Right lobe of liver (tissue), 6 donors: ENCODE data around the gene PEMT. TPM values are rescaled to one million over a fixed set of nuclear protein-coding genes. Genes with fewer than 3 reads are reported as not detected.

ENCODE experiments used
- ATAC-seq, 4 donors: fragments of 200-7000 bp; cut with Tn5 transposase; one replicate each; pipeline ENCODE4 v1.9.1; 2020; ENCODE audit warnings: mild to moderate bottlenecking in 4 of 4, moderate library complexity in 4 of 4
- DNase-seq, 3 donors: peaks; one replicate each; pipeline ENCODE4 v3.0.0-alpha.2; 2020
- H3K27ac ChIP-seq, 3 donors: fragments of 200-600 bp; one replicate each; pipeline ENCODE4 v1.8.0; 2022
- H3K27me3 ChIP-seq, 2 donors: fragments of 200-600 bp; one replicate each; pipeline ENCODE4 v1.8.0; 2022
- H3K36me3 ChIP-seq, 4 donors: fragments of 200-600 bp; sonication (generic) in 1 of 4; one replicate each; pipeline versions ENCODE4 v1.5.1 to v1.8.0; 2017 to 2022; ENCODE audit warnings: control low read depth in 1 of 4
- H3K4me1 ChIP-seq, 4 donors: fragments of 200-600 bp; sonication (generic) in 1 of 4; one replicate each; pipeline versions ENCODE4 v1.5.1 to v1.8.0; 2017 to 2022; ENCODE audit warnings: control low read depth in 1 of 4
- H3K4me3 ChIP-seq, 3 donors: fragments of 200-600 bp; one replicate each; pipeline ENCODE4 v1.8.0; 2022
- H3K9me3 ChIP-seq, 4 donors: fragments of 200-600 bp; sonication (generic) in 1 of 4; one replicate each; pipeline versions ENCODE4 v1.5.1 to v1.8.0; 2017 to 2022; ENCODE audit warnings: control low read depth in 1 of 4
- POLR2A ChIP-seq: fragments of 450-650 bp; IDR thresholded peaks from one replicate; pipeline ENCODE4 v1.6.1; 2017; ENCODE audit warnings: antibody characterized with exemption, mild to moderate bottlenecking
- WGBS: methylation state at CpG from one replicate; pipeline ENCODE4 v1.1.6; 2018; ENCODE audit warnings: low coverage, low lambda C conversion rate; ENCODE audit not compliant: insufficient coverage; ENCODE audit errors: missing lambda C conversion rate; 5-methylcytosine and 5-hydroxymethylcytosine counted together
- intact Hi-C, 2 donors: fragments of 100-400 bp; cut with DNase I; formaldehyde crosslinking; loops; one replicate each; pipeline versions ENCODE4 v1.11.2 to v1.14.1; 2022
- total RNA-seq, 6 experiments: library from RNA; depleted of rRNA in 2 of 6; stranded (reverse); fragments of >200 nt in 2 of 6; fragmentation: NEBNext Ultra II Directional in 3 of 6; extraction: Animal tissue kit (Norgen Biotek cat#: 25700) in 3 of 6; gene quantifications; one replicate each; pipeline versions ENCODE4 v1.1.0 to v1.2.4, GENCODE V29; 2016 to 2023
- TF ChIP-seq, protein P1 (sequence below), 4 donors: fragments of 200-600 bp in 3 of 4; fragments of 450-650 bp in 1 of 4; IDR thresholded peaks; one replicate each; pipeline versions ENCODE4 v1.5.1 to v1.8.0; 2016 to 2022; ENCODE audit warnings: antibody characterized with exemption in 4 of 4, mild to moderate bottlenecking in 2 of 4
- donor health status: DM: no; HTN: yes; CAD: no.
- donor health status: DM: no; HTN: no; CAD: no.
- donor health status: DM: no; HTN: no; CAD: no.
- donor health status: DM: no; HTN: yes; CAD: no.
- donor health status: DM: no; HTN: yes; CAD: no.

PEMT gene
- total RNA-seq, 6 experiments from 2014 or later: 92.4 to 184 (median 170) TPM

DNA sequence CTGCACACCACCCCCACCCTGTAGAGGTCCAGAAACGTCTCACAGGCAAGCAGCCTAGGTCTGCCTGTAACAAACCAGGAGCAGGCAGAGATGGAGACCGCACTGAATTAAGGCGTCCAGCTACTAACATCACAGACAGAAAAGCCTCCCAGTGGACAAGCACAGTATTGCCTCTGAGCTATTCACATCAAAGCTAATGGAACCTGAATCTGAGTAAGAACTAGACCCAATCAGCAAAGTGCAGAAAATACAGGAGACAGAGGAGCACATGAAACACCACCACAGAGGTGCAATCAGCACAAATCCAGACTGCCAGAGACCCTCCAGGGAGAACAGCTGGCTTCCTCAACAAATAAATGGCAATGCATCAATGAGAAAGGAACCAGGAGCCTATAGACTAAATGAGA, 22.2 kb upstream of the PEMT start:
- no peaks in the 10 kb centered on the region for H3K4me1 ChIP-seq
- intact Hi-C loops: no loop called here
- 0% methylated on average over 3 of the region's 3 CpGs for WGBS
- no peak overlapping the region for H3K27ac ChIP-seq
- no peaks in the 10 kb centered on the region for H3K9me3 ChIP-seq
- H3K36me3 ChIP-seq: no peaks in the 10 kb centered on the region
- no peak for TF ChIP-seq POLR2A
- TF ChIP-seq, protein P1, sequence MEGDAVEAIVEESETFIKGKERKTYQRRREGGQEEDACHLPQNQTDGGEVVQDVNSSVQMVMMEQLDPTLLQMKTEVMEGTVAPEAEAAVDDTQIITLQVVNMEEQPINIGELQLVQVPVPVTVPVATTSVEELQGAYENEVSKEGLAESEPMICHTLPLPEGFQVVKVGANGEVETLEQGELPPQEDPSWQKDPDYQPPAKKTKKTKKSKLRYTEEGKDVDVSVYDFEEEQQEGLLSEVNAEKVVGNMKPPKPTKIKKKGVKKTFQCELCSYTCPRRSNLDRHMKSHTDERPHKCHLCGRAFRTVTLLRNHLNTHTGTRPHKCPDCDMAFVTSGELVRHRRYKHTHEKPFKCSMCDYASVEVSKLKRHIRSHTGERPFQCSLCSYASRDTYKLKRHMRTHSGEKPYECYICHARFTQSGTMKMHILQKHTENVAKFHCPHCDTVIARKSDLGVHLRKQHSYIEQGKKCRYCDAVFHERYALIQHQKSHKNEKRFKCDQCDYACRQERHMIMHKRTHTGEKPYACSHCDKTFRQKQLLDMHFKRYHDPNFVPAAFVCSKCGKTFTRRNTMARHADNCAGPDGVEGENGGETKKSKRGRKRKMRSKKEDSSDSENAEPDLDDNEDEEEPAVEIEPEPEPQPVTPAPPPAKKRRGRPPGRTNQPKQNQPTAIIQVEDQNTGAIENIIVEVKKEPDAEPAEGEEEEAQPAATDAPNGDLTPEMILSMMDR (IDR thresholded peaks at IDR 0.05): peak; percentile 59 to 85 (median 68)
- H3K27me3 ChIP-seq: no peaks in the 10 kb centered on the region
- ATAC-seq: peak; percentile 95 to 98 (median 96)
- peak in 1 of 3 donors; percentile 69 for DNase-seq
- no peak overlapping the region for H3K4me3 ChIP-seq

DNA sequence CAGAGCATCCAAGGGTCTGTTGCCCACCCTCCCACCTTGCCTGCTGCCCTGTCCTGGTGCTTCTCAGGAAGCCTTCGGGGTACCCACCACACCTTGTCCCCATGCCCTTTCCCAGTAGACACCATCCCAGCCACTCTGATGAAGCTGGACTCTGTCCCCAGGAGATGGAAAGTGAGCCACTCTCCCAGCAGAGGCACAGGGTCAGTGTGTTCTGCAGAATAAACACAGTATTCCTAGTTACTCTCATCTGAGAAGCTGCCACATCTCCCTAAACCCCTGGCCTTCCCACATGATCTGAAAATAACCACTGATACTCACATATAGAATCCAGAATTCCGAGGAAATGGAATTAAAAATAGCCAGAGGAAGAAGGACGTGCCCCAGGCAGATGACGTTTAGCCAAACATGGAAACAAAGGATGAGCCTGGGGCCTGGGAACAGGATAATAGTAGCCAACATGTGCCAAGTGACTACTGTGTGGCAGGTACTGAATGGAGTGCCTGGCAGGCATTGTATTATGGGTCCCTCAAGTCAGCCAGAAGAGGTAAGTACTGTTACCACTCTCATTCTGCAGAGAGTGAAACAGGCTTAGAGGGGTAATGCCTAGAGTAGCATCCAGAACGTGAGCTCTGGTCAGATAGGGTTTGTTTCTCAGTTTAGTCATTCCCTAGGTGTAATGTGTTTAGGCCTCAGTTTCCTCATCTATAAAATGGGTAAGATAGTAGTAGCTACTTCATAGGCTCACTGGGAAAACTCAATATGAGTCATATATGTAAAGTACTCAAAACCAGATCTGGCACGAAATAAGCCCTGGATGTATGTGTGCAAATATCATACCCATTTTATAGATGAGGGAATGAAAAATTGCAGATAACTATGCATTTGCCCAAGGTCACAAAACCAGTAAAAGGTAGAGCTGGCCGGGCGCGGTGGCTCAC, 20.8 kb upstream of the PEMT start:
- intact Hi-C loops: no loop called here
- DNase-seq (no peak), ATAC-seq (peak; percentile 51 to 63 (median 58))
- Histone ChIP-seq H3K4me1 (no peaks in the 10 kb centered on the region), H3K36me3 (no peaks in the 10 kb centered on the region), H3K9me3 (no peaks in the 10 kb centered on the region), H3K27me3 (no peaks in the 10 kb centered on the region), H3K27ac (no peak overlapping the region), H3K4me3 (no peak overlapping the region)
- no peak for TF ChIP-seq POLR2A
- TF ChIP-seq, protein P1 (IDR thresholded peaks at IDR 0.05): no peak
- 74% methylated on average over 9 of the region's 9 CpGs for WGBS

DNA sequence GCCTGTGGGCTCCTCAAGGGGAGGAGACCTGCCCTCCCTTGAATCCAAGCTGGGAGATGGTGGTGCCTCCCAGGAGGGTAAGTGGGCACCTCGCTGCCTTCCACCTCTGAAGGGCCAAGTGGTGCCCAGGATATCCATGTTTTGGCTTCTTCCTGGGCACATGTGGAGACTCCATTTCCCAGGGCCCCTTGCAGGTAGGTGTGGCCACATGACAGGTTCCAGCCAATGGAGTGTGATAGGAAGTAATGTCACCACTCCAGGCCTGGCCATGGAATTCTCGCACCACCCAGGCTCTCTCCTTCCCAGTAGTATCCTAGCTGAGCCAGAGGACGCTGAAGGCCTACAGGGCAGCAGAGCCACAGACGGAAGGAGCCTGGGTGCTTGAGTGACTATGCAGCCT, 17.6 kb upstream of the PEMT start:
- intact Hi-C loops: no loop called here
- H3K36me3 ChIP-seq: no peaks in the 10 kb centered on the region
- ATAC-seq (peak in 2 of 4 donors; percentile 15 to 34), DNase-seq (no peak)
- H3K4me1 ChIP-seq: peaks cover 0 to 12% (median 2%) of the 10 kb centered on the region in 4 donors
- TF ChIP-seq POLR2A: no peak
- TF ChIP-seq, protein P1 (IDR thresholded peaks at IDR 0.05): no peak
- no peaks in the 10 kb centered on the region for H3K9me3 ChIP-seq
- no peak overlapping the region for H3K27ac ChIP-seq
- H3K4me3 ChIP-seq: no peak overlapping the region
- no peaks in the 10 kb centered on the region for H3K27me3 ChIP-seq
- no CpG with 5 or more reads among the region's 4 CpGs for WGBS

DNA sequence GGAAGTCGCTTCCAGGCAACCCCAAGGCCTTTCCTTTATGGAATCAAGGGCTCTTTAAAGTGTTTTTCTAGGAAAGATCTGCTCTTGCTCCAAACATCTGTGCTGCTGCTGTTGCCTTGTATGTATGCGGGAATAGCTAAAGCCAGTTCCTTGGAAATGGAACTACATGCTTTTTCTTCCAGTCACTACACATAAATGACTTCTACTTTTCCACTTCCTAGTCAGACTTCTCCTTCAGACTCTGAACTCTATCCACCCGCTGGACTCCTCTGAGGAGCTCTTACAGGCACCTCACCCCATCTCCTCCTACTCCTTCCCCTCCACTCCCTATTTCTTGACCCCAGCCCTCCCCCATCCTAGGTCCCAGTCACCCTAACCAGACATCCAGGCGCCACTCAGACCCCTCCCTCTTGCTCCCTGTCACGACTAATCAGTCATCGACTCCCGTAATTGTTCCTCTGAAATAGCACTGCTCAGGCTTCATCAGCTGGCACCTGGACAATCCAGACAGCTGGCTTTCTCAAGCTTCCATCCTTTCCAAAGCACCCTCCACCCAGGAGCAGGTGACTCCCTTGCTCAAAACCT, 15.0 kb upstream of the PEMT start:
- no peaks in the 10 kb centered on the region for H3K9me3 ChIP-seq
- intact Hi-C loops: no loop called here
- TF ChIP-seq POLR2A: no peak
- TF ChIP-seq, protein P1 (IDR thresholded peaks at IDR 0.05): no peak
- no peak overlapping the region for H3K4me3 ChIP-seq
- no peaks in the 10 kb centered on the region for H3K27me3 ChIP-seq
- ATAC-seq (no peak), DNase-seq (no peak)
- H3K27ac ChIP-seq: no peak overlapping the region
- peaks cover 0 to 12% (median 2%) of the 10 kb centered on the region in 4 donors for H3K4me1 ChIP-seq
- H3K36me3 ChIP-seq: no peaks in the 10 kb centered on the region
- WGBS: 80% methylated on average over 7 of the region's 7 CpGs
